ENCODE measurements around the gene ENOX1.
"Not testable (repeated sequence)": the region's sequence is repeated elsewhere in the genome, so short reads cannot be mapped to it uniquely, and the experiment has no call there.

The ENOX1 gene

DNA sequence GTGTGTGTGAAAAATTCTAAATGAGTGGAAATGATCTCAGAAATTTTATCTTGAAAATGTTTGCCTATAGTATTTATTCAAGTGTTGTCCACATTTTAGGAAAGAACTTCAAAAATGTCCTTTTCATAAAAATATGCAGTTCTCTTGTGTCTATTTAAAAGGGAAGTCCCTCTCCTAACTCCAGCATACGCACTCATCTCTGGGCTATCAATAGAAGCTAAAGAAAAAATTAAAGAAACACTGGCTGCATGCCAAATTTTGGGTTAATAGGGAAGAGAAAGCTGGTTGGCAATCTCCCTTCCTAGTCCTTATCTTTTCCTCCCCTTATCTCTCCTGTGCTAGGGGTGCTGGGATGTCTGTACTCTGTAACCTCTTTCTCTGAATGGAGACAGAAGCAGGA lies 313.3 kb downstream of the ENOX1 start:
- no peak for DNase-seq

DNA sequence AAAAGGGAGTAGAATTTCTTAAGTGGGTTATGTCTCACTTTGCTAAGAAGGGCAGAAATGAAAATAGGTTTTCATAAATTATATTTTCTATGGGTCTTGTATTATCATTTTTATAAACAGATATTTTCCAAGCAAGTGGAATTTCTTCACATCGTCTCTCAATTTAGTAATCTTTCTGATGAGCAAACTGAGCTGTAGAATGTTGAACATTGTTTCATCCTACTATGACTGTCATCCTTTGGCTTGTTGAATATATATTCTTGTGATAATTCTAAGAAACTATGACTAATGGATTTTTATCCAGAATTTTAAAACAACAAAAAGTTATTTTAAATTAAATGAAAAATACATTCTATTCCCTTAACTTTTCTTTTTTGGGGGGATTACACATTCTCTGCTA lies 313.8 kb downstream of the ENOX1 start:
- no peak for DNase-seq

DNA sequence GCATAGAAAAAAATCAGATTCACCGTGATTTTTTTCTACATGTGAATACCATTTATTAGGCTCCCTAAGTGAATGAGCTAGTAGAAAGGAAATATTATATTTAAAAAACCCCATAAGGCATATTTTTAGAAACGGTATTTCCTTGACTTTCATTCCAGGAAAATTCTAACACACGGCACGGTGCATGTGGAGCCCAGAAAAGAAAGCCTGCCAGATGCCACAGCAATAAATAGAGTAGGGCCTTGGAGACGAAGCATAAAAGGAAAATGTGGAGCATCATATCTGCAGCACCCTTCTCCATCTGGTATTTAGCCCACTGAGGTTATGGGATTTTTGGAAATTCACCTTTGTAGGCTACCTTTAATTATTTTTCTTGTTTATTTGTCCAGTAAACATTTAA lies 314.4 kb downstream of the ENOX1 start:
- no peak for DNase-seq

DNA sequence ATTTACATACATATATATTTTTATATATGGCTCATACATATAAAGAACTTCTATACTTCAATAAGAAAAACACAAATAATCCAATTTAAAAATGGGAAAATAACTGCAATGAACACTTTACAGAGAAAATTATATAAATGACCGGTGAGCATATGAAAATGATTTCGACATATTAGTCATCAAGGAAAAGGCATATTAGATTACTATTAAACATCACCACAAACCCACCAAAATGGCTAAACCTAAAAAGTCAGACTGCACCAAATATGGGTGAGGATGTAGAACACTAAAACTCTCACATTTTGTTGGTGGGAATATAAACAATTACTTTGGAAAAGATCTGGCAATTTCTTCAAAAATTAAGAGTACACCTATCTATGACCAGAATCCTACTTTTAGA lies 316.2 kb downstream of the ENOX1 start:
- no peak for DNase-seq

DNA sequence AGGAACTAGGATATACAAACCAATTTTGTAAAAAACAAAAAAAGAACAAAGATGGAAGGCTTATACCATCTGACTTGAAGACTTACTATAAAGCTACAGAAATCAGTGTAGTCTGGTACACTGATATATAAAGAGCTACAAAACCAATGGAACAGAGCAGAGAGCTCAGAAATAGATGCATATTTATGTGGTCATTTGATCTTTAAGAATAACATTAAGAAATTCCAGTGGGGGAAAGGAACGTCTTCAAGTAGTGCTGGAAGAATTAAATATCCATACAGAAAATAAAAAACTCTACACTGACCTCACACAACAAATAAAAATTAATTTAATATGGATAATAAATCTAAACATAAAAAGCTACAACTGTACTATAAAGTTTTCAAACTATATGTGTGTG lies 317.0 kb downstream of the ENOX1 start:
- DNase-seq = no peak

DNA sequence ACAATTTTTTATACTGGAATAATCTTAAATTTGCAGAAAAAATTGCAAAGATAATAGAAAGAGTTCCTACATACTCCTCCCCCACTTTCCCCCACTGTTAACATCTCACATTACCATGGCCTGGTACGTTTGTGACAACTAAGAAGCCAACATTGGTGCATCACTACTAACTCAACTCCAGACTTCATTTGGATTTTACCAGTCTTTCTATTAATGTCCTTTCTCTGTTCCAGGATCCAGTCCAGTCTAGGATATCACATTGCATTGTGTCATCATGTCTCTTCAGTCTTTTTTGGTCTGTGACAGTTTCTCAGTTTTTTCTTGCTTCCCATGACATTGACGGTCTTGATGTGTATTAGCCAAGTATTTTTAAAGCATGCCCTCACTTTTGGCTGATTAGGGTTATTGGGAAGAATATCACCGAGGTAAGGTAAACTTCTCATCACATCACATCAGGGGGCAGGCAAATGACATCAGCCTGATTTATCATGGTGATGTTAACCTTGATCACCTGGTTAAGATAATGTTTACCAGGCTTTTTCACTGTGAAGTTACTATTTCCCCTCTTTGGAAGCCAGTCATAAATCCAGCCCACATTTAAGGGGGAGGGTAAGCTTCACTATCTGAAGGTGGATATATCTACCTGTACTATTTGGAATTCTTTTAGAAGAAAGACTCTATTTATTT lies 322.1 kb downstream of the ENOX1 start:
- DNase-seq = no peak

DNA sequence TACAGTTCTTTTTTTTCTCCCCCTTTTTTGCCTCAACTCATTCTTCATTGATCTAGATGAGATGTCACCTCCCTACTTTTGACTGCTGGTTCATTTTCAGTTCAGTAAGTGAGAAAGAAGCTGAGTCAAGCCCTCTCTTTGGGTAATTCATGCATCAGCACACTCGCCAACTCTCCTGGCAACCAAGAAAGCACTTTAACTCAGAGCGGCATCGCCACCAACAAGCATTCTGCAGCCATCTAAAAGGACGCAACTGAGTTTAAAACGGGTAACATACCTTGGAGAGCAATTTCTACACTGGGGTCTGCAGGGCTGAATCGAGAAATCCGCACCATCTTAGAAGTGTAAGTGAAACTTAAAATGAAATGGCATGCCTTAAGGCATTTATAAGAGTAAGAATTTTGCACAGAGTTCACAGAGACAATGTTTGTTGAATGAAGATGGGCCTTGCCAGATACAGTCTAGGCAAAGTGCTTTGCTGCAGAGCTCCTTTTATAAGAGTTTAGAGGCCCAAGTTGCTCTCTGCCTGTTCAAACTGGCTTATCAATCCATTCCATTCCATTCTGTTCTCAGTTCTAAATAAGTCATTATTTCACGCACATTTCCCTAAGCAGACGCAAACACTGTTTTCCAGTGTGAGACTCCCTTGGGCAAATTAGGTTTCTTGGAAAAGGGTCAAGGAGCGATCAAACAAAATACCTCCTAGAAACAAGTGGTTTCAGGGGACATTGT lies 338.0 kb downstream of the ENOX1 start:
- no peak for DNase-seq

DNA sequence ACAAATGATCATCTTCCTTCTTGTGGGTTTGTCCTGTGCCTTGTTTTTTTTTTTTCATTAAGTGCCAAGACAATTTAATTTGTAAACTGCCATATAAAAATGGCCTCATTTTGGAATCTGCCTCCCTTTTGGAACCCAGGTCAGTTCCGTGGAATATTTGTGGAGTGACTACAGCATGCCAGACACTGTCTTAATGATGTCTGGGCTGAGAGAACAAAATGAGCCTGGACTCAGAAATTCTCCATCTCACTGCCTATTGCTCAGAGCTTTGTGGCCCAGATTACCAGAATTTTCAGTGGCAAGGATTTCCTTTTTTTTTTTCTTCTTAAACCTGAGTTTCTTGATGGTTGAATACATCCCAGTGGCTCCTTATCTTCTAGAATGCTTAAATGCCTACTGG lies 340.6 kb downstream of the ENOX1 start:
- no peak for DNase-seq

DNA sequence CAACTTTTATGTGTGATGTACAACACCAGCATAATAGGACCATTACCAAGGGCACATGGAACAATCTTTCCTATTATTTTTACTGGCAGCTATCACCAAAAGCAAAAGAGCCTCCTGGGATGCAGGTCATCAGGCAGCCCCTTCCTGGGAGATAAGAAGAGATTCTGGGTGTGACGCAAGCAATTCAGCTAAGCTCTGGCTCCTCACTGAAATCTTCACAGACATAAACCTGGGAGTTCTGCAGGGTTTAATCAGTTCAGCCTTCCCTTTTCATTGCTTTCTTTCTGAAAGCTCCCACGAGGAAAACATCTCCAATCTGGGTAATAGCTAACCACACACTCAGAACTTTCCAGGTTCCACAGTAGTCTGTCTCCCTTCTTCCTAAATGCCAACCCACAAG lies 341.1 kb downstream of the ENOX1 start:
- no peak for DNase-seq

DNA sequence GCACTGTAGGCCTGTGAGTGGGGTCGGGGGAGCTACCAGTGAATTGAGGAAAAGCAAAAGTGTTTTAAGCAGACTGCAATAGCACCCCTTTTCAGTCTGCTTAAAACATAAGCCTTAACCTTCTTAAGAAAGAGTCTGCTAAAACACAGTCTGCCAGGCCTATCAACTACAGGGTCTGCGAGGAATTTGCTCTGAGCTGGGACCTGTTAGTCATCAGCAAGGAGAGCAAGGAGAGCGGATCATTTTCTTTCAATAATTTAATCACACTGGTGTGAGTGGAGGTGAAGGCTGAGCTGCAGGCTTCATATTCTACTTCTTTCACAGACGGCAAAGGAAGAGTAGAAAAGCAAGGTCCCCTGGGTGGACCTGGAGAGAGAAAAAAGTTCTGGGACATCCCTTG lies 342.7 kb downstream of the ENOX1 start:
- no peak for DNase-seq

DNA sequence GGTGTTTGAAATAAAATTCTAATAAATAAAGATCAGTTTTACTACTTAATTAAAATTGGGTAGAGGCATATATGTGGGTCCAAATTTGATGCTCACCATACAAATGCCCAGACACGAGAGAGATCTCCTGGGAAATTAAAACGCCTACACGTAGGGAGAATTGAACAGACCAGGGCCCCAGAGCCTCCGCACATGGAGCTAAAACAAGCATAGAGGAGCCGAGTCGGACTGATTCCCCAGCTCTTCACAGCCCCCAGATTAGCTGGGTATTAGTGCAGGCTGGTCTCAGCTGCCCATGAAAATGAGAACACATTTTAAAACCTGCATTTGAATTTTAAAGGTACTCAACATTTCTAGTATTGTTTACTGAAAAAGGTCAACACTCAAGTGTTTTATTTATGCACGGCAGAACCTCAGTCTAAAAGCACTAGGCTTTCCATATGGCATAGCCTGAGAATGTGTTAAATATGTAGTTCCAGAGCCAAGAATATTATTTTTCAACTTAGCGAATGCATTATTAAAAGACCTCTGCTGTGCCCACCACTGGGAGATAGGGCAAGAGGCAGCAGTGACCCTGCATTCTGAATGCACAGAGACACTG lies 344.8 kb downstream of the ENOX1 start:
- no peak for DNase-seq

DNA sequence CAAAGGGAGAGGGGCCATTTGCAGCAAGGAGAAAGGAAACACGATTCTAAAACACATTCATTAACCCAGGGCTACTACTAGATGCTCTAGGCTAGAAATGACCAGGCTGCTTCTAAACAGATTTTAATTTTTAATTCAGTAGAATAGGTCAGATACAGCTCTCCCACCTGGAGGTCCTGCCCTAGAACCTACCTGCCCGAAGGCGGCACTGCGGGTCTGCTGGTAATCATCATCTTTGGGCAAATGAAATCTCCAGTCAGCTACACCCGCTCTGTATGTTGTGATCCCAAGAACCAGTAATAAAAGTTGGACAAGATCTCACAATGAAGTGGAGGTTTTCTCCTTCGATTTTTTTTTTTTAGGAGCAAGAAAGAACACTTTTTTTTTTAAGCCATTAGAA lies 345.3 kb downstream of the ENOX1 start:
- no peak for DNase-seq

DNA sequence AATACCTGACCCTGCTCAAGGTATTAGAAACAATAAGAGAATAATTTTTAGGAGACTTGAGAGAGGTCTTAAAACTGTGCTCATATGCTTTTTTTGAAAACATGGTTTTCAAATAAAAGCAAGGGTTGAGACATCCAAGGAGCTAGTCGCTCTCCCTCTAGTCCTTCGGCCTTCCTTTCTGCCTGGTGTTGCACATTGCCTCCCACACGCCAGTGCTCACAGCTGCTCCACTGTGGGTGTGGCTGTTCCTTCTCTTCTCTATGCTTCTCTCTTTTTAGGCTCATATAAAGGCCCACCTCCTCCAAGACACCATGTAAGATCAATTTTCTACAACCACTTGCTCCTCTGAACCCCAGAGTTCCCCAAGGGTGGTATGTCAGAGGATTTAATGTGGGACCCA lies 352.6 kb downstream of the ENOX1 start:
- DNase-seq = no peak

DNA sequence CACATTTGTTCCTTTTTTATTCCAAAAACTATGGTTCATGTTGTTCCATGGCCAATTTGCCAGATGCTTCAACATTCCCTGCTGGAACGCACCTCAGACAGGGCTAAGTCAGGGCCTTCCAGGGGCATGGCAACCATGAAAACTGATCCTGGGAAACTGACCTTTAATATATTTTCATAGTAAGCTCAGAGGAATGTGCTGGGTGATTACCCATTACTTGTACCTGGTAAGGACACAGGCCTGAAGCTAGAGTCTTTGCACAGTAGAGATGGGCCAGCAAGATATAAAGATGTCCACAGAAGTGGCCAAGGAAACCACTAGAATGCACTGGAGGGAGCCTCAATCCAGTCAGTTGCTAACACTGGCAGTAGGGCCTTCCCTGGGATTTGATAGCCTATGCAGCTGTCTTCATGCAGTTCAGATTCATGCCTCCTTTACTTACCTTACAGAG lies 353.1 kb downstream of the ENOX1 start:
- DNase-seq = no peak

DNA sequence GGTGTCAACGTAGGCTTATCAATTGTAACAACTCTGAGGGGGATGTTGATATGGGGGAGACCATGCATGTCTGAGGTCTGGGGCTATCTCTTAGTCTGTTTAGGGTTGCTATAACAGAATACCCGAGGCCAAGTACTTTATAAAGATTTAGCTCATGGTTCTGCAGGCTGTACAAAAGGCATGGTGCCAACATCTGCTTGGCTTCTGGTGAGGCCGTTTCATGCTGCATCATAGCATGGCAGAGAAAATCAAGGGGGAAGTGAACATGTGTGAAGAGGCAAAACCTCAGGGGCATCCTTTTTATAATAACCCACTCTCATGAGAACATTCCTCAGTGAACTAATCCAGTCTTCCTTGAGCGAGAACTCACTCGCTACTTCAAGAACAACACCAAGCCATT lies 353.8 kb downstream of the ENOX1 start:
- DNase-seq = no peak

DNA sequence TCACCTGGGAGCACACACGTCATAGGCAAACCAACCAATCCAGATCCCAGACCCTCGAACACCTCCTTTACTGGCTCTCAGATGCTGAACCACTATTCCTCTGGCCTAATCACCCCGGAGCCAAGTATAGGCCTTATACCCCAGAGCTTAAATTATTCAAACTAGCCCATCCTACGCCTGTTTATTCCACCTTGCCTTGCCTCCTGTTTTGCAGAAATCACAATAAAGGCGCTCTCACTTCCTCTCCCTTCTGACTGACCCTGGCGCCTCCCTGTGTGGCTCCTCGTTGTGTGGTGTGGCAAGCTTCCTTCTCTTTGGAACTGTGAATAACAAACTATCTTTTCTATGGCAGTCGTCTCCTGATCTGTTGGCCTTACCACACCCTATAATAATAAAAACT lies 354.9 kb downstream of the ENOX1 start:
- no peak for DNase-seq

DNA sequence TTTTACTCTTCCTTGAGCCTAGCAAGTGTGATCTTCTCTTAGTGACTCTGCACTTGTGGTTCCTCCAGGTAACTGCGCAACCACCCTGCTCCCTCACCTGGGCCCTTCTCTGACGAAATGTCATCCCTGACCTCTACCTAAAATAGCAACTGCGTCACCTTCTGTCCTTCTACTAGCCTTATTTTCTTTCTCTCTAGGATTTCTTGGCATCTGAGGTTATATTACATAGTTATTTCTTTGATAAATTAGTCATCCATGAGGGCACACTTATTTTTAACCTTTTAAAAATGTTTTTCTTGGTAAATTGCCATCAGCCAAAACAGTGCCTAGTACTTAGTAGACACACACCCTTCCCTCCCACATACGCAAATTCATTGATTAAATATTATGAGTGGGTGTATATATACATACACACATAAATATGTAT lies 355.5 kb downstream of the ENOX1 start:
- DNase-seq = no peak

DNA sequence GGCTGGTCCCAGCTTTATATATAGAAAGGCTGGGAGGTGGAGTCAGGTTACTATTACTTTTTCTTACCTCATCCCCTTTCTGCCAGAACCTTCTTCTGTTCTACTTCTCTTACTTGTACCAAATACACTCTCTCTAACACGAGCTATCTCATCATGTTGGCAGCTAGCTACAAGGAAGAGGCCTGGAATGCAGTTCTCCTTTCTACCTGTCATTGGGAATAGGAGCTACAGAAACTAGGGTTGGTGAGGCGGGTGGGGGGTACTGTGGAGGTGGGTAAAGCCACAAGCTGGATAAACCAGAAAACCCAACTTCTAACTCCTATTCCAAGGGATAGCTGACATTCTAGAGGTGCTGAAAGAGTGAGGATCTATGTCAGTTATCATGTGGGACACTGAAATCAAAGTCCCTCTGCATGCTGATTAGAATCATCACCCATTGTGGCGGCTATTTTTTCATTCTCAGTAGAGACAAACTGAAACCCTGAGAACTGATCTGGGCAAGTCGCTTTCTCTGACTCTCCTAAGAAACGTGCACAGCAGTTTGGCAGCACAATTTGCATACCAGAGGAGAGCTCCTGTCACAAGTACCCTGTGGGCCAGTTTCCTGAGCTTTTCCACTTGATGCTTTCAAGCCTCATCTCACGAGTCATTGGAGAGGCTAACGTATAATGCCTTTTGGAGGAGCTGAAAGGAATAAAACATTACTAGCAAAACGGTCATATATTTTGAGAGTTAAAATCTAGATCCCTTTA lies 358.1 kb downstream of the ENOX1 start:
- DNase-seq = no peak

DNA sequence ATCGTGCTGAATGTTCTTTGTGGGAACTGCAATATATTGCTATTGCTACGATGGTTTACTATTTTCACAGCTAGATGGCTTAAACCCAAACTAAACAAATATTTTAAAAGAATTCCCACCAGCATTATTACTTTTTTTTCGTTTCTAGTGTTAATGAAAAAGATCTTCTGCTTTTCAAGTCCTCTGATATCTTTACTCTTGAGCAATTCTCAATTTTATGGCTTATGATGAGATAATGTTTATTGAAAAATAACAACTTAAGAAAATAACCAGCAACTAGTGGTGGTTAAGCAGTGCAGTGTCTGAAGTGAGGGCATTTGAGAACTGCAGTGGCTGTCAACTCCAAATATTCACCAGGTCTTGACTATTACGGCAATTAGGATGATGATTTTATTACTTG lies 360.4 kb downstream of the ENOX1 start:
- no peak for DNase-seq

DNA sequence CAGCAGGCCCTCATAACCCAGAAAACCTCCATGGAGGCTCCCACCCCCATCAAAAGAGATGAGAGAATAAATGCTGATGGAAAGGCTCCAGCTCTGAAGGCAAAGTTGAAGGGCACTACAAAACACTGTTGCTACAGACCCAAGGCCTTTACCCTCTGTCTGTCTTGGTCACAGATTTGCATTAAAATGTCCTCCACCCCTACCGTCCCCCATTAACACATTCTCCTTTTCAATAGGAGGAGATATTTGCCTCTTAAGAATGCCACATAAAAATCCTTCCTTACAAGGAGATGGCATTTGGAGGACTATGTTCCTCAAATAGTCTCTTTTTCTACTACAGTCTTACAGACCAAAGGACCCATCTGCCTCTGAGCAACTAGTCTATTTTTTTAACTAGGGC lies 361.5 kb downstream of the ENOX1 start:
- DNase-seq = no peak

DNA sequence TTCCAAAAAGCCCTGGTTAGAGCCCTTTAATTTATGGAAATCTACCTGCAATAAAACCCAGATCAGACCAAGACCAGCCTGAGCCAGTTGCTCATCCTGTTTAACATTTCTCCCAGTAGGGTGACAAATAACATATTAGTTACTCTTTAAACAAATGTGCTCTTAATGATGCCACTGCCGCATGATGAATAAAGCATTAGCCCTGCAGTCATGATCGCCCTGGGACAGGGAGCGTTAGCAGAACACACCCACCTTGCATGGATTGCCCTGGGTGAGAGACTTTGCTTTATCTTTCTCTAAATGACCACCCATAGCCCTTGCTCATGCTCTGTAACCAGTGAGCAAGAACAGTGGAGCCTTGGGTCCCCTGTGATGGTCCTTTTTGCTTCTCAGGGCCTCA lies 362.4 kb downstream of the ENOX1 start:
- DNase-seq = no peak

DNA sequence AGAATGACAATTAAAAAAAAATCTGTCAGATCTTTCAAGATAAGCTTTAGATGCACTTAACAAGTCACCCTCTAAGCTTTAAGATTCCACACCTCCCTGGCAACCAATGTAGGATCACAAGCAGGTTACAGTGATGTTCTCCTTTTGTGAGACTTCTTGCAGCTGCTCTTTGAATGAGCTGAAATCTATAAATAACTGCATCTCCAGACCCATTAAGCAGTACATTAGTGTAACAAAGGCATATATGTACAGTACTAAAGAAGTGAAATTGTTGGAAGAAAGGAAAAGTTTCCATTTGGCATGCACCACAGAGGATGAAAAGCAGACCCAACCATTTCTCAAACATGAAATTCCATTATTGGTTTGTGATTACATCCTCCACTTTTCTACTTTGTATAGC lies 364.7 kb downstream of the ENOX1 start:
- no peak for DNase-seq

DNA sequence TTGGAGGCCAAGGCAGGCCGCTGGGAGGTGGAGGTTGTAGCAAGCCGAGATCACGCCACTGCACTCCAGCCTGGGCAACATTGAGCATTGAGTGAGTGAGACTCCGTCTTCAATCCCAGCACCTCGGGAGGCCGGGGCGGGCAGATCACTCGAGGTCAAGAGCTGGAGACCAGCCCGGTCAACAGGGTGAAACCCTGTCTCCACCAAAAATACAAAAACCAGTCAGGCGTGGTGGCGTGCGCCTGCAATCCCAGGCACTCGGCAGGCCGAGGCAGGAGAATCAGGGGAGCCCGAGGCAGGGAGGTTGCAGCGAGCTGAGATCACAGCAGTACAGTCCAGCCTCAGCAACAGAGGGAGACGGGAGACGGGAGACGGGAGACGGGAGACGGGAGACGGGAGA lies 369.9 kb downstream of the ENOX1 start:
- not testable (repeated sequence) for DNase-seq

DNA sequence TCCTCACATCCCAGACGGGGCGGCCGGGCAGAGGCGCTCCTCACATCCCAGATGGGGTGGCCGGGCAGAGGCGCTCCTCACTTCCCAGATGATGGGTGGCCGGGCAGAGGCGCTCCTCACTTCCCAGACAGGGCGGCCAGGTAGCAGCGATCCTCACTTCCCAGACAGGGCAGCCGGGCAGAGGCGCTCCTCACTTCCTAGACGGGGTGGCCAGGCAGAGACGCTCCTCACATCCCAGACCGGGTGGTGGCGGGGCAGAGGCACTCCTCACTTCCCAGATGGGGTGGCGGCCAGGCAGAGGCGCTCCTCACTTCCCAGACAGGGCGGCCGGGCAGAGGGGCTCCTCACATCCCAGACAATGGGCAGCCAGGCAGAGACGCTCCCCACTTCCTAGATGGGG lies 370.4 kb downstream of the ENOX1 start:
- not testable (repeated sequence) for DNase-seq
